H1 (cell line): Measurements from ENCODE around the gene ZBTB16.

Source experiments
- JUND ChIP-seq: IDR thresholded peaks from 2 replicates; pipeline ENCODE4 v1.6.1; 2011; ENCODE audit warnings: mild to moderate bottlenecking, improper control_type of control experiment, low read length
- RNF2 ChIP-seq: fragments of 200-900, 300-1000 bp; sonication (generic); IDR thresholded peaks from 2 replicates; pipeline ENCODE4 v1.7.1; 2016; ENCODE audit warnings: borderline replicate concordance, low read depth, mild to moderate bottlenecking, antibody characterized with exemption, low read length; ENCODE audit not compliant: poor library complexity, severe bottlenecking; ENCODE audit errors: missing control alignments
- SUZ12 ChIP-seq: fragments of 200-600 bp; sonication (generic); IDR thresholded peaks from 2 replicates; pipeline ENCODE4 v1.6.1; 2012; ENCODE audit warnings: mild to moderate bottlenecking, inconsistent platforms, low read length, moderate library complexity, mixed read lengths
- TF ChIP-seq, protein P1 (sequence below), 3 experiments: IDR thresholded peaks; 1 replicate in 2 of 3; 2 replicates in 1 of 3; pipeline versions ENCODE4 v1.5.1 to v1.6.1; 2011; ENCODE audit warnings: low read length in 3 of 3, mild to moderate bottlenecking in 3 of 3, inconsistent platforms in 2 of 3, low read depth in 1 of 3, moderate library complexity in 1 of 3; ENCODE audit not compliant: insufficient read depth in 1 of 3; ENCODE audit errors: control extremely low read depth in 1 of 3

- TF ChIP-seq RNF2 (no peak), SUZ12 (no peak), JUND (no peak)
- TF ChIP-seq, protein P1, sequence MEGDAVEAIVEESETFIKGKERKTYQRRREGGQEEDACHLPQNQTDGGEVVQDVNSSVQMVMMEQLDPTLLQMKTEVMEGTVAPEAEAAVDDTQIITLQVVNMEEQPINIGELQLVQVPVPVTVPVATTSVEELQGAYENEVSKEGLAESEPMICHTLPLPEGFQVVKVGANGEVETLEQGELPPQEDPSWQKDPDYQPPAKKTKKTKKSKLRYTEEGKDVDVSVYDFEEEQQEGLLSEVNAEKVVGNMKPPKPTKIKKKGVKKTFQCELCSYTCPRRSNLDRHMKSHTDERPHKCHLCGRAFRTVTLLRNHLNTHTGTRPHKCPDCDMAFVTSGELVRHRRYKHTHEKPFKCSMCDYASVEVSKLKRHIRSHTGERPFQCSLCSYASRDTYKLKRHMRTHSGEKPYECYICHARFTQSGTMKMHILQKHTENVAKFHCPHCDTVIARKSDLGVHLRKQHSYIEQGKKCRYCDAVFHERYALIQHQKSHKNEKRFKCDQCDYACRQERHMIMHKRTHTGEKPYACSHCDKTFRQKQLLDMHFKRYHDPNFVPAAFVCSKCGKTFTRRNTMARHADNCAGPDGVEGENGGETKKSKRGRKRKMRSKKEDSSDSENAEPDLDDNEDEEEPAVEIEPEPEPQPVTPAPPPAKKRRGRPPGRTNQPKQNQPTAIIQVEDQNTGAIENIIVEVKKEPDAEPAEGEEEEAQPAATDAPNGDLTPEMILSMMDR (IDR thresholded peaks at IDR 0.05; ENCODE audit: control extremely low read depth in 1 of 3, insufficient read depth in 1 of 3, low read depth in 1 of 3, low read length in 3 of 3), result no peak
Observed at GRCh38 chr11:114160894-114161293, 101.4 kb downstream of the ZBTB16 start.
